T-helper 1 cell (primary cell): ENCODE data around the gene PEPD.

Experiments
- DNase-seq, 5 donors: peaks; one replicate each; pipeline ENCODE4 v3.0.0-alpha.2; 2012 to 2020

The PEPD gene

DNA sequence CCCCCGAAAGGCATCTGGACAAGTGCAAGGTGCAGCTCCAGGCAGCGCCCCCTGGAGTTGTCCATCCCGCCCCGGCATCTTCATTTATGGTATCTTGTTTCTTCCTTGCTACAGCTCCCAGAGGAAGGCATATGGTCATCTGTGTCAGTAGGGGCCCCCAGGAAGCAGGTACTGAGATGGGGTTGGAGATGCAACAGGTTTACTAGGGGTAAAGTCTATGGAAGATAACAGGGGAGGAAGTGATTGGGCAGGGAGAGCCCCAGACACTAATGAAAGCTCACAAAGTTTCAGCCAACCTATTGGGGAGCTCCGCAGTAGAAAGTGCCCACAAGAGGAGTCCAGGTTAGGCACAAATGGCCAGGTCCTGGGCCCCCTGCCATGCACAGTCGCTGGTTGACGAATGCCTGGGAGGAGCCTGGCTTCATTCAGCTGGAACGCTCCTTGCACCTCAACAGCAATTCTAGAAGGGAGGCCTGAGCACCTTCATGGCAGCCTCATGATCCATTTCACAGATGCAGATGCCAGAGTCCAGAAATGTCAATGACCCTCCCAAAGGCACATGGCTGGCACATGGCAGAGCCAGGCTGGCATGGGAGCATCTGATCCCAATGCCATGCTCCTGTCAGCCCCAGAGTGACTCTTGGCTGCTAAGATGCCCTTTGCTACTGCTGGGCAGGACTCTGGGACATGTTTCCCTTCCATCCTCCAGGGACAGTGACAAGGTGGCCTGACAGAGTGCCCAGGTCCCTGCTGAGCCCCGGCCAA lies 23.8 kb upstream of the PEPD start:
- no peak for DNase-seq

DNA sequence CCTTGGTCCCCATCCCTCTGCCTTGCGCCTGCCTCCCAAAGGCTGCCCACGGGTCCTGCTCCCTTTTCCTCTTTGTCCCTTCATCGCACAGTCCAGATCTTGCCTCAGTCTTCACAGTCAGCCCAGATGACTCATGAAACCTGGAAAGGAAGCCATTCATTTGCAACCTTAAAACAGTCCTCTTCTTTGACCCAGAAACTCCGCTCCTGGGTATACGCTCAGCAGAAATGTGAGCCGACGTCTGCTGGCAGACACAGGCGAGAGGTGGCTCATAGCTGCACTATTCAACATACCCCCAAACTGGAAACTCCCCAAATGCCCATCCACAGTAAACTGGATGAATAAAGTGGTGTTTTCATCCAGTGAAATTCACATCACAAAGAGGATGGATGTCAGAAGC lies 13.6 kb upstream of the PEPD start:
- DNase-seq, result no peak

DNA sequence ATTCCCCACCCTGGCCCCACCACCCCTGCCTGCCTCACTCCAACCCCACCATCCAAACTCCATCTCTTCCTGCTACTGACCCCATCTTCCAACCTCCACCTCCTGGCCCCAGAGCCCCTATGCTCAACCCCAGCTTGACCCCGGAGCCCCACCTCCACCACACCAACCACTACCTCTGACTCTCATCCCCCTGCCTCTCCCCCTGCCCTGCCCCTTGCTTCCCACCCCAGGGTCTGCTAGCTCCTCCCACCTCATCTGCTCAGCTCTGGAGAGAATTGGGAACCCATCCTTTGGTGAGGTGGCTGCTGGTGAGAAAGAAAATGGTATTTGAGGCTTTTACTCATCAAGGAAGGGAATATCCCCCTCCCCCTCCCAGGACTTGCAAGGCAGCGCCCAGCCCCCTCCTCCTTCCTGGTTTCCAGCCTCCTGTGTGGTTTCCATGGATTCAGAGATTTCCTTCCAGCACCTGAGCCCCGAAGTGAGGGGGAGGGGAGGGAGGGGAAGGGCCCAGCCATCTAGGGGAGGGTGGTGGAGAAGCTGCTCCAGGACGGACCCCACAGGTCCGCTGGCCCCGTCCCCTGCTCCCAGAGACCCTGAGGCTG lies 11.4 kb upstream of the PEPD start:
- no peak for DNase-seq

DNA sequence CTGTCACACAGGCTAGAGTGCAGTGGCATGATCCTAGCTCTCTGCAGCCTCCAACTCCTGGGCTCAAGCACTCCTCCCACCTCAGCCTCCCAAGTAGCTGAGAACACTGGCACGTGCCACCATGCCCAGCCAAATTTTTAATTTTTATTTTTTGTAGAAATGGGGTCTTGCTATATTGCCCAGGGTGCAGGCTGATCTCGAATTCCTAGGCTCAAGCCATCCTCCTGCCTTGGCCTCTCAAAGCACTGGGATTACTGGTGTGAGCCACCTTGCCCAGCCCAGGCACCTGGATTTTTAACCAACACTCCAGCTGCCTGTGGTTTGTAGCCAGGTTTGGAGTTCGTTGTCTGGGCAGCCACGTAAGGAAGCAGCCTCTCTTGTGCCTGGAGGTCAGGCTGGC lies 9.3 kb upstream of the PEPD start:
- DNase-seq, result no peak

DNA sequence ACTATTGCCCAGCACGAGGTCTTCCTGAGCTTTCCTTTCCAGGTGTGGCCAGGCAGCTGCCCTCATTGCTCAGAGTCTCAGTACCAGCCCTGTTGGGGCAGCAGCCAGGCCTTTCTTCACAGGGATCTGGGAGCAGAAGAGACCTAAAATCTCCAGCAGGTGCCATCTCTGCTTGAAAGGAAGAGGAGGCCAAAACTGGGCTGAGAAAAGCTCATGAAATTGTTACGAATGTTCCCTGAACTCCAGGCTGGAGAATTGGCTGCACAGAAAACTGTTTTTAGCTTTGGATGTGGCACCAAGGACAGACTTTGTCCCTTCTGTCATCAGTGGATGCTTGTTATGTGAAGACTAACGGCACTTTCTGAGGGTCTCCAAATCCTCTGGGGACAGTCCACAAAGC lies 8.7 kb upstream of the PEPD start:
- DNase-seq, result no peak

DNA sequence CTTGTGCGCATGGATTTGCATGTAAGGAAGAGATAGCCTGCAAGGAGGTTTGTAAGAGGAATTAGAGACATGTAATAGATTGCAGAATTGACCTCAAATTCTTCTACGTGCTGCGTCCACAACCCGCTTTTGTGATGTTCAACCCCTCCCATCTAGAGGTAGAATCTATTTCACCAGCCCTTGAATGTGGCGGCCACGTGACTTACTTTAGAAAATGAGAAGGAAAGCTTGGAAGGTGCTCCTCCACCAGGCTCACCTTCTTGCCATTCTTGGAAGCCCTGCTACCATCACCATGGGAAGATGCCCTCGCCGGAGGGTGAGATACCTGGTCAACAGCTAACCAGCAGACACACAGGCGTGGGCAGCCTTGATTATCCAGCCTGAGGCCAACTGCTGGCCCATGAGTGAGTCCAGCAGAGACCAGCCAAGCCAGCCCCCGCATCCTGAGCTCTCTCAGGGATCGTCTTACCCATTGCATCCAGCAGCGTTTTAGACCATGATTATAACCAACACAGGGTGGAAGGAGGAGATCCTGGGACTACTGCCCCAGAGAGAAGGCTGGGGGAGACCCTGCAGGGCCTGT lies 7.6 kb upstream of the PEPD start:
- no peak for DNase-seq

DNA sequence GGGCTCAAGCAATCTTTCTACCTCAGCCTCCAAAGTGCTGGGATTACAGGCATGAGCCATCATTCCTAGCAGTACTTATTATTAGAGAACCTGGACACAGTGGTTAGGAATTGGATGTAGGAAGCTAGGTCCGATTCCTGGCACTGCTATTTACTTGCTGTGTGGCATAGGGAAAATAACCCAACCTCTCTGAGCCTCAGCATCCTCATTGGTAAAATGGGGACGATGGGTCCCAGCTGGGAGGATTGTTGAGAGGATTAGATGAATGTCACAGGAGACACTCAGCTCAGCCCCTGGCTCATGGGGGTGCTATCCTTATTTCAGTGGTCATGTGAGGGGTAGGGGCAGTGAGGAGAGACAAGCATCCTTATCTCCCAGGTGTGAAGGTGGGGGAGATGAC lies 6.8 kb upstream of the PEPD start:
- DNase-seq, result no peak

DNA sequence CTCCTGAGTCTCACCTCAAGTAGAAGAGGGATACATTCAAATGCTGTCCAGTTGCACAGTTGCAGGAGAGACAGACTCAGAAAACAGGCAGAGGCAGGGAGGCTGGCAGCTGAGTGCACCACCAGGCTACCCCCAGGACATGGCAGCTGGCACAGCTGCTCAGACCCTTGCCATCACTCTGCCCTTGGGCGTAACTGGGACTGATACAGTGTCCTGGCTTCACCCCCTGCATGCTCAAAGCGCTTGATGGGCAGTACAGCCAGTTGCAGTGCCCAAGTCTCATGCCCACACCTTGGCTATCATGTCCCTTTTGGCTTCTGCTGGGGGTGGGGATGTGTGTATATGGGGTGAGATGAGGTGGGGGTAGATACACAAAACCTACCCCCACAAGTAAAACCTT lies 5.5 kb upstream of the PEPD start:
- DNase-seq, result no peak

DNA sequence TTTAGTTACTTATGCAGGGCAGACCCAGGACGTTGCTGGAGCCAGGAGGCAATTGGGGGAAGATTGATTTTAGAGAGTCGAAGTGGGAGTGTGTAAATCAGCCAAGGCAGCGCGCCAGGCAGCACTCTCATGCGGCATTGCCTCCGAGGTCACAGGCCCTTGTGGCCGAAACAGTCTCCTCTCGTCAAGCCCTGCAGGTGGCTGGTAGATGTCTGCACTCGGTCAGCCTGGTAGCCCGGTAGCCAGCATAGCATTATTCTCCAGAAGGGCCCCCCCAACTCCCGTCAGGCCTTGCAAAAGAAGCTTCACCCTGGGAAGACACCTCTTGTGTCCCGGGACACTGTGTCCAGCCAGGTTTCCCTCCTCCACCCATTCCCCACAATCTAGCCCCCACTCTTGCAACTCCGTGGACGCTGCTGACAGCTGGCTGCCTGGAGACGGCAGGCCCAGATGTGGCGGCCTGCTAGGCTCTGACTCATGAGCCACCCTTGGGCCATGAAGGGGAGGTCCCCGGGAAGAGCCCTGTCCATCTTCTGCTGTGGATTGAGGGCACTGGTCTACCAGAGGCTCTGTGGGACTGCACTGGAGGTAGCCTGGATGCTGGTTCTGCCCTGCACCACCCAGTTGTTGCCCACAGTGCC lies 2.6 kb upstream of the PEPD start:
- no peak for DNase-seq

DNA sequence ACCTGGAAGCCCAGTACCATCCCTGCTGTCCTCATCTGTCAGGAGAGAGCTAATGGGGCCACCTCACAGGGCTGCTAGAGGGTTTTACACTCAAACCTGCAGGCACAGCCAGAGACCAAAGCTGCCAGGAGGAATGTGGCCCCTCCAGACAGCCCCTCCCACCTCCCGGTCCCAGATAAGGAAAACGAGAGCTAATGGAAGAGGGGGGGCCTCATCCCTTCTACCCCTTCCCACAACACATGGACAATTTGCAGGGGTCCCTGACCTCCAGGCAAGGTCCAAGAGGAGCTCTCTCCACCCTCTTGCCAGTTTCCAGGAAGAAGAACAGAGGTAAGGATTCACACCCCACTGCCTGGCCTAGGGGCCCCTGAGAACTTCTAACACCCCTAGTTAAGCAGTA lies 1.6 kb upstream of the PEPD start:
- no peak for DNase-seq

DNA sequence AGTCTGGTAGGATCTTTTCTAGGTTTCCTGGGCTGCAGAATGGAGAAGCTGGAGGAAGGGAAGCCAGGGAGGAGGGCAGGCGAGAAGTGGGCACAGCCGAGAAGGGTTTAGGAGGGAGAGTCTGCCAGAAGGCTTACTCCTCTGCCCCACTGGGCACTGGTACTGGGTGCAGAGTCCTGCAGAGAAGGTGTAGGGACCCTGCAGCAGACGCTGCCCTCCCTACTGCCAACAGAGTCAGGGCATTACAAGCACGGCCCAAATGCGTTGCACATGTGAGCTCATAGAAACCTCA lies 726 bp upstream of the PEPD start:
- DNase-seq, result no peak

DNA sequence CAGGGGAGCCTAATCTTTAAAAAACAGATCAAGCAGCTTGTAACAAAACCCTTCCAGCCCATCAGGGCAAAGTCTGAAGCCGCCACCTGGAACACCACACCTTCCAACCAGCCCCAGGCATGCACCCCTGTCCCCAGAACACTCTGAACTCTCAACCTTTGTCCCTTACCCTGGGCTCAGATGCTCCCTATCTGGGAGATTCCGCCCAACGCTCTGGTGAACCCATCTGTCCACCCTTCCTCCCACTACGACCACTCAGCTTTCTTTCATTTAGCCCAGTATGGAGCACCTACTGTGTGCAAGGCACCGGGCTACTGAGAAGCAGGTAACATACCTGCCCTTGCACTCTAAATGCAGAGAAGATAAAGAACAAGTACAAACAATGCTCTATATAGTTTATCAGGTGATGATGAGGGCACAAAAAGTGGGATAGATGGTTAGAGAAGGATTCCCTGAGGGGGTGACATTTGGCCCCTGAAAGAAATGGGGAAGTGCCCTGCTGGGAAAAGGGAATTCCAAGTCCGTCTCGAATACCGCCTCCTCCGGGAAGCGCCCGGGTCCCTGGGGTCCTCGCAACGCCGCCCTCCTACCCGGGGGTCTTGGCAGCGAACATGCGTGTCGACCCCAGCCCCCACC lies 629 bp downstream of the PEPD start:
- DNase-seq, result no peak

DNA sequence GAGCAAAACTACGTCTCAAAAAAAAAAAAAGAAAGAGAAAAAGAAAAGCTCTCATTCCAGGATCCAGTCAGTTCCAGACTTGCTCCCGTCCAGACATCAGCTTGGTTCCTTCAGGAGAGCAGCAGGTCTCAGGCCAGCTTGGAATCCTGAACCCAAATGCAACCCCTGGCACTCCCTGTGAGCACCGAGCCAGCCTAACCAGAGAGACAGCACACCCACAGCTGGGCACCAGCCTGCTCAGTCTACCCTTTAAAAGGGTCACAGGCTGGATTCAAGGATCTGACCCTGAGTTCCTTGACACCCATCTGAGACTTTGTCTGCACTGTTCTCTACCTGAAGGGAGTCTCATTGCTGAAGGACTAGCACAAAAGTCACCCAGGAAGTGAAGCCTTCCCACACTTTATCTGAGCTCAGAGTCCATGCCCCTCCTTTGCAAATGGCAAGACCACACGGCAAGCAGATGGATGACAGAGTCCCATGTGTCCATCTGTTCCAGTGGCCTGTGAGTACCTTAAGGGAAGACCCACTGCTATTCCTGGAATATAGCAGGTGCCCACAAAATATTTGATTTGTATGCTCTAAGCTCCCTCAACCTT lies 1.4 kb downstream of the PEPD start:
- no peak for DNase-seq

DNA sequence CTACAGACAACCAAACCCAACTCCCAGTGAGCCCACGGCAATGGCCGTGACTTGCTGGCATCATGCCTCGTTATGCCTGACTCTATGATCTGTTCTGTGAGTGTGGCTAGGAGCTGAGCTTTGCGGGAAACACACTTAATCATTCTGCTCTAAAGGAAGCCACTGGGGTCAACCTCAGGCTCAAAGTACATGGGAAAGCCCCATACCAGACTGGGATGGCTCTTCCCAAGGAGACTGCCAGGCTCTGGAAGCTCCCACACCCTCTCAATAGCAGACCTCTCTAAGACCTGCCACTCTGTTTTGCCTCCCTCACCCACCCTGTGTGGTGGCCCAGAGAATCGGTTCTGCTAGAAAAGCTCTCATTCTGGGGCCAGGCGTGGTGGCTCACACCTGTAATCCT lies 2.2 kb downstream of the PEPD start:
- no peak for DNase-seq

DNA sequence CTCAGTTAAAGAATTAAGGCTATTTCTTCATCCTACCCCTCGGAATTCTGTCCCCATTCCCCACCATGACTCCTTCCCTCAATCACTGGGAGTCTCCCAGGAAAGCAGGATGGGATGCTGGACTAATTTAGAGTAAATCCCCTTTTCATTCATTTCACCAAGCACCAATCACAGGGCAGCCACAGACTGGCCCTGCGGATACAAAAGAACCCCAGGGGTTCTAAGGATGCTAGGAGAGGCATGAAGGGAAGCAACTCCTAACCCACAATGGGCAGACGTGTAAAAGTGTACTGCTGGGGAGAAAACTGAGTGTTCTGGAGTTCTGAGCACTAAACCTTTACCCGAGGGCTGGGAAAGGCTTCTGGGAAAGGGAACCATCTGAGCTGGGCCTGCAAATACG lies 3.0 kb downstream of the PEPD start:
- DNase-seq, result no peak

DNA sequence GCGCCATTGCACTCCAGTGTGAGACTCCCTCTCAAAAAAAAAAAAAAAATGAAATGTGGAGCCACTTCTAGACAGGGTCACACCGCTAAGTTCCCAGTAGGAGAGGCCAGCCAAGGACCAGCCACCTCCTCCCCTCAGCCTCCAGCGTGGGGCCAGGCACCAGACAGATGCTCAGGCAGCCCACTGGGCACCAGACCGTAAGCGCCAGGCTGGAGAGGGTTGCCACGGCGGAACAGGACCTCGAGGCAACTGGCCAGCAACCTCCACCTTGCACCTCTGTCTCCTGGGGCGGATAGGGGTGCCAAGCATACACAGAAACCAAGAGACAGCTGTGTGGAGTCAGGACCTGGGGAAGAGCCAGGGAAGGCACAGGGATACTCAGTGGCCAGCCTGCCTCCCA lies 3.7 kb downstream of the PEPD start:
- no peak for DNase-seq

DNA sequence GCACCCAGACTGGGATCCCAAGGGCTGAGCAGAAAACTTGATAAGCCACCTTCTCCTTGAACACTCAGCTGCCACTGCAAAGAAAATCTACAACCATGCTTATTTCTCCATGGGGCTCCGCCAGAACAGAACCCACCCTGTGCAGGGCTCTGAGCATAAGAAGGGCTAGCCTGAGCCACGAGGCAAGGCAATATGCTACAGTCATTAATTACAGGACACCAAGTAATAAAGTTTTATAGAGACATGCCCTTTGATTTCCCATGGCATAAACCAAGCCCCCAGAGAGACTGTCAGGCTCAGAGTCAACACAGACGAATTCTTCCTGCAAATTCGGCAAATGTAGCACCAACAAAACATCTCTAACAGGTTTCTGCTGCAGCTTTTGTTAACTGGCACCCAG lies 5.7 kb downstream of the PEPD start:
- DNase-seq, result no peak

DNA sequence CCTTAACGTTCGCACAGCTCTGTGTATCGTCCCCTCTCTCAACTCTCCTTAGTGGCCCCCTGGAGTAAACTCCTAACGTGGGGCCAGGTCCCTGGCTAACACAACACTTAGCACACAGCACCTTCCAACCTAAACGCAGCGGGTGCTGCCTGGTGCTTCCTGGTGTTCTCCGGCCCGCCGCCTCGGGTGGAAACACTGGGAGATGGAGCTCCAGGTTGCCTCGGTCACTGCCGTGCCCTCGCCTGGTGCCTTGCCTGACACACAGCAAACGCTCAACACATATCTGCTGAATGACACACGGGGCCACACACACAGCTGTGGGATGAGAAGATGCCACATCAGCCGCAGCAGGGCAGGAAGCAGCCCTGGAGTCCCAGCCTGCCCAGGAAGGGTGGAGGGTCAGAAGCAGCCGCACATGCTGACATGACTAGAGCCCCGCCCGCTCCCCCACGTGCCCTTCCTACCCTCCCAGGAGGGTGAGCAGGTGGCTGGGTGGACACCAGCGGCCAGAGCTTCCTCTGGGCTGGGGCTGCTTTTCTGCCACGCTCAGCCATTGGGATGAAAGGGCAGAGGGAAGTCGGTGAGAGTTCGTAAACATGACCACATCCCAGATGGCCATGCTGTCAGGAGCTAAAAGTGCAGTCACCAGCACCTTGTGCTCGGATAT lies 6.6 kb downstream of the PEPD start:
- peak in 1 of 5 donors; percentile 17 for DNase-seq

DNA sequence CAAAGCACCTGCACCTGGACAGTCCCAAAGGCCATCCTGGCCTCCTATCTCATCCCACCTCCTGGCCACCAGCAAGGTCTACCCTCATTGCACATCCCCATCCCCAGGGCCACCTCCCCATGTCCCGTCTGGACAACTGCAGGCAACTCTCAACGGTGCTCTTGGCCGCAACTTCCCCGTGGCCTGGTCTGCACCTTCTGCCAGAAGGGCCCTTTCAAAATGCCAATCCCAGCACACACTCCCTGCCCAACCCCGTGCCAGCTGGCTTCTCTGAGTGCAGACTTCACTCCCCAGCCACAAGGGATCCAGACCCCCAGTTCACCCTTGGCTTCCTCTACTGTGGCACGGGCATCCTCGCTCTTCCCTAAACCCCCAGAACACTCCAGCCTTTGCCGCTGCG lies 8.2 kb downstream of the PEPD start:
- DNase-seq, result no peak

DNA sequence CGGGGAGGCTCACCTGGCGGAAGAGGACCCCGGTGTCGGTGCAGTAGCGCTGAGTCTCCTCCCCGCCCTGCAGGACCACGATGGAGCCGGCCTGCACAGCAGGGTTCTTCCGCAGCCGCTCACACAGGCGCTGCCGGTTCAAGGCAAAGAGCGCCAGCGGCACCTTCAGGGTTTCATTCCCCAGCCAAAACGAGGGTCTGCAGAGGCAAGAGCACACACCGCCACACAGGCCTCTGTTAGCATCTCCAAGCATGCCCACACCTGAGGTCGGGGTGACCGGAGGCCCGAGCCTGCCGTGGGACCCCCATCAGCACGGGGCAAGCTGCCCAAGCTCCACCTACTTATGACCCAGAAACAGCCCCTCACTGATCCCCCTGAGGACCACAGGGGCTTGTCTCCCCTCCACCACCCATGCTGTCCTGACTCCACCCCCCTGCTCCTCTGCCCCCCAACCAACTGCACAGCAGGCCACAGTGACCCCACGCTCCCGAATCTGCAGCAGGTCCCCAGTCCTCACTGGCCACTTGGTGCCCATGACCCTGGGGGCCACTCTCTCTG lies 8.9 kb downstream of the PEPD start:
- no peak for DNase-seq

DNA sequence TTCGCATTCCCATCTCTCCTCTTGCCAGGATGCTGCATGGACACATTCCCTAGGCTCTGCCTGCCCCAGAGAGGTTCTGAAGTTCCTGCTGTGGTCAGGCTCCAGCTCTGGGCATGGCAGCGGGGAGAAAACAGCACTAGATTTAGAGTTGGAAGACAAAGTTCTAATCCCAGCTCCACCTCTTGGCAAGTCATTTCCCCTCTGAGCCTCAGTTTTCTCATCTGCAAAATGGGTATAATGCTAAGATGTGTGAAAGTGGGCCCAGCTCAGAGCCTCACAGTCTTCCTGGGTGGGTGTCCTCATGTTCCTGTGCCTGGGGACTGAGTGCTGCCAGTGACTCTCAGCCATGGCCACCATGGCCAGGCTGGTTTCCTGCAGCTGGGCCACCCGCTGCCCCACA lies 9.6 kb downstream of the PEPD start:
- DNase-seq, result no peak

DNA sequence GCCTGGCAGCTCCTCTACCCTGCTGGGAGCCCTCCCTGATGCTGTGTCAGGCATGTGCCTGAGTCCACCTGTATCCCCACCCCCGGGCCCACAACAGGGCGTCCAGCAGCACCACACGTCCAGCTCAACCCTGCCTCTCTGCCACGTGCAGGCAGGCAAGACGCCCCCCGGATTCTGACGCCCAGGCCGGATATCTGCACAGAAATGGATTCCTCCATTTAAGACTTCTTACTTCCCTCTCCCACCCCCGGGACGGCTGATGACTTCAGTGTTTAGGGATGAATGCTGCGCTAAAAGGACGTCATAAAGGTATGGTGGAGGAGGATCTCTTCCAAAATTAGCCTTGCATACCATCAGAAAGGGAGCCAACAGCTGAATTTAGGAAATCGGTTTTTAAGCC lies 10.2 kb downstream of the PEPD start:
- no peak for DNase-seq
